Astrocyte of the spinal cord (primary cell): ENCODE data around the gene AGO1.

Source experiments
- DNase-seq: peaks from one replicate; pipeline ENCODE4 v3.0.0; 2011; ENCODE audit warnings: low read depth, low spot score
- H3K4me3 ChIP-seq: 2 replicates; pipeline ENCODE4 v1.5.1; 2011; ENCODE audit warnings: low read depth, mild to moderate bottlenecking, low read length, moderate library complexity
- in situ Hi-C: cut with HindIII; loops from 2 replicates; pipeline ENCODE4 v1.10.0; 2017; ENCODE audit warnings: low sequenced_read_pairs
- TF ChIP-seq, protein P1 (sequence below): IDR thresholded peaks from 2 replicates; pipeline ENCODE4 v1.5.1; 2012; ENCODE audit warnings: low read depth, mild to moderate bottlenecking, low read length, inconsistent platforms

Gene AGO1

GRCh38 chr1:35882945-35883634, at the start of gene AGO1:
AGO1 (plus strand) TSS chr1:35883209; CDS start chr1:35883422, 213 bp downstream.
- in situ Hi-C loops = no loop called here
- TF ChIP-seq, protein P1, sequence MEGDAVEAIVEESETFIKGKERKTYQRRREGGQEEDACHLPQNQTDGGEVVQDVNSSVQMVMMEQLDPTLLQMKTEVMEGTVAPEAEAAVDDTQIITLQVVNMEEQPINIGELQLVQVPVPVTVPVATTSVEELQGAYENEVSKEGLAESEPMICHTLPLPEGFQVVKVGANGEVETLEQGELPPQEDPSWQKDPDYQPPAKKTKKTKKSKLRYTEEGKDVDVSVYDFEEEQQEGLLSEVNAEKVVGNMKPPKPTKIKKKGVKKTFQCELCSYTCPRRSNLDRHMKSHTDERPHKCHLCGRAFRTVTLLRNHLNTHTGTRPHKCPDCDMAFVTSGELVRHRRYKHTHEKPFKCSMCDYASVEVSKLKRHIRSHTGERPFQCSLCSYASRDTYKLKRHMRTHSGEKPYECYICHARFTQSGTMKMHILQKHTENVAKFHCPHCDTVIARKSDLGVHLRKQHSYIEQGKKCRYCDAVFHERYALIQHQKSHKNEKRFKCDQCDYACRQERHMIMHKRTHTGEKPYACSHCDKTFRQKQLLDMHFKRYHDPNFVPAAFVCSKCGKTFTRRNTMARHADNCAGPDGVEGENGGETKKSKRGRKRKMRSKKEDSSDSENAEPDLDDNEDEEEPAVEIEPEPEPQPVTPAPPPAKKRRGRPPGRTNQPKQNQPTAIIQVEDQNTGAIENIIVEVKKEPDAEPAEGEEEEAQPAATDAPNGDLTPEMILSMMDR = peak; percentile 88
- DNase-seq = peak; percentile 92
- H3K4me3 ChIP-seq = peak within 1 kb of the TSS; percentile 100

DNA sequence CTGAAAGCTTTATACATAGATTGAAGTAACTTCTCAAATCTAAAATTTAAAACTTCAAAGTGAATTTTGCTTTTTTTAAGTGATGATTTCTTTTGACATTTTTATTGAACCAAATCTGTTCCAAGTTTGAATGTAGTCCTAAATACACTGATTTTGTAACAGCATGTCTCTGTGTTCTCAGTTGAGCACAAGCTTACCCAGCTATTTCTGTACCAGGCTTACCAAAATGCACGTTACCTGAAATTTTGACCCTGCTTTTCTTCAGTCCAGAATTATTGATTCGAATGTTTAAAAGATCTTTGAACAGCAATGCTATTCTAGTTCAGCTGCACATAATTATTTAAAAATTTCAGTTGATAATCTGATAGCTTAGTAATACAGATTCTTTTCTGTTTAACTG, 49.6 kb upstream of the AGO1 start:
- DNase-seq = no peak
- in situ Hi-C loops = no loop called here
- TF ChIP-seq, protein P1 = no peak
- H3K4me3 ChIP-seq = no peak overlapping the region

DNA sequence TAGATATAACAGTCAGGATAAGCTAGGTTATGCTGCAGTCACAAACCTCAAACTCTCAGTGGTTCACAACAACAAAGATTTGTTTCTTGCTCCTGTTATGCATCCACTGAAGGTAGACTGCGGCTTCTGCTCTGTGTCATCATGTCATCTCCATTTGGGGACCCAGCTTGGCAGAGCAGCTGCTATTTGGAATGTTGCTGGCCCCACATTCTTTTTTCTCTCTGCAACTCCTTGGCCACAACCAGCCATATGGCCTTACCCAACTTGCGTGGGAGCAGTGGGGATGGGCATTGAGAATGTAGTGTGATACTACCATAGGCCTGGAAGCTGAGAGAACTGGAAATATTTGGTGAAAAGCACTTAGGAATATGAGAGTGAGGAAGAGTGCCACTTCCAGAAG, 48.8 kb upstream of the AGO1 start:
- no peak for DNase-seq
- TF ChIP-seq, protein P1 = no peak
- in situ Hi-C loops = no loop called here
- no peak overlapping the region for H3K4me3 ChIP-seq

GRCh38 chr1:35835398-35835797, 47.6 kb upstream of the AGO1 start:
- DNase-seq = no peak
- in situ Hi-C loops = no loop called here
- no peak overlapping the region for H3K4me3 ChIP-seq
- TF ChIP-seq, protein P1 = no peak

GRCh38 chr1:35836734-35837133, 46.3 kb upstream of the AGO1 start:
- H3K4me3 ChIP-seq = no peak overlapping the region
- DNase-seq = no peak
- in situ Hi-C loops = no loop called here
- TF ChIP-seq, protein P1 = no peak

DNA sequence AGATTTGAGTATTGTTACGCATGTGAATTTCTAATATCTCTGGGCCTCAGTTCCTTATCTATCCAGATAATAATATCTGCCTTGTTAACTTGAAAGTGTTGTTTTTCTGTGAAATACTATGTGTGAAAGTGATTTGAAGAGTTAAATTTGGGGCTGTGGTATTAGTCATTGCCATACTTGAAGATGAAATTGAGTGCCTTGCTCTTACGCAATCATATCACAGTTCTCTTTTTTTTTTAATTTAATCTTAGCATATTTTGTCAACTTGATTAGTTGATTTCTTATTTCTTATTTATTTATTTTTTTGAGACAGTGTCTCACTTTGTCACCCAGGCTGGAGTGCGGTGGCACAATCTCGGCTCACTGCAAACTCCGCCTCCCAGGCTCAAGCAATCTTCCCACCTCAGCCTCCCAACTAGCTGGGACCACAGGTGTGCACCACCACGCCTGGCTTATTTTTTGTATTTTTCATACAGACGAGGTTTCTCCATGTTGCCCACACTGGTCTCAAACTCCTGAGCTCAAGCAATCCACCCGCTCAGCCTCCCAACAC, 44.2 kb upstream of the AGO1 start:
- TF ChIP-seq, protein P1 = no peak
- no peak for DNase-seq
- in situ Hi-C loops = no loop called here
- H3K4me3 ChIP-seq = no peak overlapping the region
